SJCRH30 (cell line): ENCODE results near the gene KAZALD1. TPM values are rescaled to one million over a fixed set of nuclear protein-coding genes. Genes with fewer than 3 reads are reported as not detected.

Experiments used
- DNase-seq, 2 experiments: peaks; one replicate each; pipeline ENCODE4 v3.0.0-alpha.2; 2015 to 2020
- H3K27ac ChIP-seq: fragments of 250-450 bp; sonication (Bioruptor Pico); 2 replicates; pipeline ENCODE4 v1.5.1; 2020; ENCODE audit warnings: mild to moderate bottlenecking, moderate library complexity
- H3K27me3 ChIP-seq: fragments of 250-450 bp; sonication (Bioruptor Pico); 2 replicates; pipeline ENCODE4 v1.5.1; 2020; ENCODE audit warnings: mild to moderate bottlenecking, moderate library complexity
- H3K36me3 ChIP-seq: fragments of 250-450 bp; sonication (Bioruptor Pico); 2 replicates; pipeline ENCODE4 v1.5.1; 2020; ENCODE audit warnings: mild to moderate bottlenecking, moderate library complexity
- H3K4me1 ChIP-seq: fragments of 250-450 bp; sonication (Bioruptor Pico); 2 replicates; pipeline ENCODE4 v1.5.1; 2020; ENCODE audit warnings: mild to moderate bottlenecking, moderate library complexity
- H3K4me3 ChIP-seq: fragments of 250-450 bp; sonication (Bioruptor Pico); 2 replicates; pipeline ENCODE4 v1.5.1; 2020; ENCODE audit warnings: mild to moderate bottlenecking, moderate library complexity
- H3K9me3 ChIP-seq: fragments of 250-450 bp; sonication (Bioruptor Pico); replicated peaks from 2 replicates; pipeline ENCODE4 v1.5.1; 2020; ENCODE audit warnings: mild to moderate bottlenecking, moderate library complexity
- total RNA-seq: library from RNA; depleted of rRNA; stranded (reverse); fragments of >200 nt; shearing (Covaris generic); gene quantifications from 2 replicates; pipeline ENCODE4 v1.2.3, GENCODE V29; 2014

Gene KAZALD1
- total RNA-seq, 1 experiment from 2014 or later, result 58.1 TPM

GRCh38 chr10:101050208-101051069 is 11.3 kb upstream of the KAZALD1 start:
- peaks cover 3% of the 10 kb centered on the region; the same call in 1 of the 2 replicates for H3K36me3 ChIP-seq
- no peak overlapping the region for H3K4me3 ChIP-seq
- H3K27me3 ChIP-seq, result no peaks in the 10 kb centered on the region
- no peak overlapping the region for H3K27ac ChIP-seq
- H3K9me3 ChIP-seq, result no peaks in the 10 kb centered on the region
- H3K4me1 ChIP-seq, result peaks cover 3% of the 10 kb centered on the region; the same call in 1 of the 2 replicates
- peak in 1 of 2 experiments; percentile 46 for DNase-seq

GRCh38 chr10:101052285-101052684 is 9.5 kb upstream of the KAZALD1 start:
- Histone ChIP-seq H3K4me1 (peaks cover 3% of the 10 kb centered on the region; the same call in 1 of the 2 replicates), H3K36me3 (peaks cover 9% of the 10 kb centered on the region), H3K27ac (no peak overlapping the region), H3K27me3 (no peaks in the 10 kb centered on the region), H3K4me3 (no peak overlapping the region), H3K9me3 (no peaks in the 10 kb centered on the region)
- peak in 1 of 2 experiments; percentile 47 for DNase-seq

- Histone ChIP-seq H3K4me3 (no peak overlapping the region), H3K27ac (no peak overlapping the region), H3K9me3 (no peaks in the 10 kb centered on the region), H3K27me3 (no peaks in the 10 kb centered on the region), H3K36me3 (peaks cover 9% of the 10 kb centered on the region), H3K4me1 (peaks cover 3% of the 10 kb centered on the region; the same call in 1 of the 2 replicates)
- no peak for DNase-seq
Measured at GRCh38 chr10:101053516-101053915, 8.3 kb upstream of the KAZALD1 start.

GRCh38 chr10:101054351-101054750 is 7.4 kb upstream of the KAZALD1 start:
- no peak for DNase-seq
- peaks cover 9% of the 10 kb centered on the region for H3K36me3 ChIP-seq
- H3K27me3 ChIP-seq, result no peaks in the 10 kb centered on the region
- H3K27ac ChIP-seq, result no peak overlapping the region
- H3K4me3 ChIP-seq, result no peak overlapping the region
- H3K4me1 ChIP-seq, result peaks cover 6% of the 10 kb centered on the region
- H3K9me3 ChIP-seq, result no peaks in the 10 kb centered on the region

- H3K9me3 ChIP-seq, result no peaks in the 10 kb centered on the region
- peaks cover 9% of the 10 kb centered on the region for H3K36me3 ChIP-seq
- H3K27me3 ChIP-seq, result no peaks in the 10 kb centered on the region
- no peak overlapping the region for H3K4me3 ChIP-seq
- H3K27ac ChIP-seq, result no peak overlapping the region
- H3K4me1 ChIP-seq, result peaks cover 10% of the 10 kb centered on the region
- DNase-seq, result no peak
Measured at GRCh38 chr10:101054876-101055275, 6.9 kb upstream of the KAZALD1 start.

- Histone ChIP-seq H3K27me3 (no peaks in the 10 kb centered on the region), H3K9me3 (no peaks in the 10 kb centered on the region), H3K36me3 (peaks cover 9% of the 10 kb centered on the region), H3K27ac (no peak overlapping the region), H3K4me1 (peaks cover 10% of the 10 kb centered on the region), H3K4me3 (no peak overlapping the region)
- DNase-seq, result no peak
Measured at GRCh38 chr10:101055411-101055810, 6.4 kb upstream of the KAZALD1 start.

GRCh38 chr10:101056365-101057151 is 5.2 kb upstream of the KAZALD1 start:
- peaks cover 9% of the 10 kb centered on the region for H3K36me3 ChIP-seq
- no peaks in the 10 kb centered on the region for H3K9me3 ChIP-seq
- no peak overlapping the region for H3K4me3 ChIP-seq
- no peak for DNase-seq
- no peaks in the 10 kb centered on the region for H3K27me3 ChIP-seq
- H3K4me1 ChIP-seq, result peaks cover 10% of the 10 kb centered on the region
- H3K27ac ChIP-seq, result no peak overlapping the region

GRCh38 chr10:101060036-101060950 is 1.5 kb upstream of the KAZALD1 start:
- peaks cover 5% of the 10 kb centered on the region for H3K36me3 ChIP-seq
- peak; percentile 97 to 99 for DNase-seq
- peak overlapping the region; percentile 99 for H3K27ac ChIP-seq
- peak overlapping the region; percentile 95 for H3K4me3 ChIP-seq
- no peaks in the 10 kb centered on the region for H3K9me3 ChIP-seq
- H3K4me1 ChIP-seq, result peaks cover 14% of the 10 kb centered on the region
- H3K27me3 ChIP-seq, result no peaks in the 10 kb centered on the region

GRCh38 chr10:101060951-101061623 is 702 bp upstream of the KAZALD1 start:
- H3K4me1 ChIP-seq, result peaks cover 19% of the 10 kb centered on the region

GRCh38 chr10:101062232-101063049 is 652 bp downstream of the KAZALD1 start:
- H3K27me3 ChIP-seq, result no peaks in the 10 kb centered on the region
- peak overlapping the region; percentile 99 for H3K27ac ChIP-seq
- H3K9me3 ChIP-seq, result no peaks in the 10 kb centered on the region
- DNase-seq, result peak; percentile 81 to 84
- H3K4me3 ChIP-seq, result peak overlapping the region; percentile 95
- H3K36me3 ChIP-seq, result no peaks in the 10 kb centered on the region
- H3K4me1 ChIP-seq, result peaks cover 19% of the 10 kb centered on the region

More at GRCh38 chr10:101060951-101061623, 702 bp upstream of the KAZALD1 start:
- DNase-seq, result peak; percentile 99 to 100
- H3K4me3 ChIP-seq, result peak overlapping the region; percentile 95
- no peaks in the 10 kb centered on the region for H3K27me3 ChIP-seq
- no peaks in the 10 kb centered on the region; the same call in none of the 2 replicates for H3K36me3 ChIP-seq
- H3K27ac ChIP-seq, result peak overlapping the region; percentile 99
- H3K9me3 ChIP-seq, result no peaks in the 10 kb centered on the region

GRCh38 chr10:101063050-101063525 is 1.3 kb downstream of the KAZALD1 start:
- Histone ChIP-seq H3K4me3 (peak overlapping the region; percentile 95), H3K4me1 (peaks cover 19% of the 10 kb centered on the region), H3K27ac (peak overlapping the region; percentile 99), H3K36me3 (no peaks in the 10 kb centered on the region), H3K9me3 (no peaks in the 10 kb centered on the region), H3K27me3 (no peaks in the 10 kb centered on the region)
- peak; percentile 44 to 46 for DNase-seq

GRCh38 chr10:101063548-101064414 is 2.0 kb downstream of the KAZALD1 start:
- H3K9me3 ChIP-seq, result no peaks in the 10 kb centered on the region
- peak overlapping the region; percentile 95 for H3K4me3 ChIP-seq
- H3K27me3 ChIP-seq, result no peaks in the 10 kb centered on the region
- H3K4me1 ChIP-seq, result peaks cover 19% of the 10 kb centered on the region
- no peaks in the 10 kb centered on the region for H3K36me3 ChIP-seq
- peak overlapping the region; percentile 99; the same call in 1 of the 2 replicates for H3K27ac ChIP-seq
- peak; percentile 31 to 47 for DNase-seq
